B cell (primary cell): ENCODE data around the gene WSB2.

Experiments
- CTCF ChIP-seq: fragments of 200-600 bp; IDR thresholded peaks from one replicate; pipeline ENCODE4 v1.8.0; 2022; ENCODE audit warnings: antibody characterized with exemption, mild to moderate bottlenecking
- EZH2 ChIP-seq: IDR thresholded peaks from 2 replicates; pipeline ENCODE4 v1.6.1; 2012; ENCODE audit warnings: borderline replicate concordance, low read depth, mild to moderate bottlenecking, moderate library complexity, low read length; ENCODE audit not compliant: insufficient read depth, poor library complexity, severe bottlenecking

GRCh38 chr12:117985182-117985581 lies 75.8 kb downstream of the WSB2 start:
- TF ChIP-seq CTCF (no peak), EZH2 (no peak)
